Stomach (tissue), 9 donors: ENCODE measurements around the gene CFAP77. TPM values are rescaled to one million over a fixed set of nuclear protein-coding genes. Genes with fewer than 3 reads are reported as not detected.

ENCODE experiments used
- DNase-seq, 2 donors: peaks; one replicate each; pipeline versions ENCODE4 v3.0.0 to v3.0.0-alpha.2; 2013 to 2019
- H3K27ac ChIP-seq, 5 donors: fragments of 200-600 bp in 4 of 5; sonication (generic) in 4 of 5; one replicate each; pipeline ENCODE4 v1.5.1; 2013 to 2019; ENCODE audit warnings: mild to moderate bottlenecking in 1 of 5, moderate library complexity in 1 of 5
- H3K27me3 ChIP-seq, 3 donors: fragments of 200-600 bp; sonication (generic); one replicate each; pipeline ENCODE4 v1.5.1; 2017 to 2019; ENCODE audit warnings: mixed run types in 1 of 3
- H3K36me3 ChIP-seq, 4 donors: fragments of 200-600 bp; sonication (generic); 1 replicate in 3 of 4; 2 replicates in 1 of 4; pipeline ENCODE4 v1.5.1; 2016 to 2019
- H3K4me1 ChIP-seq, 4 donors: fragments of 200-600 bp; sonication (generic); one replicate each; pipeline ENCODE4 v1.5.1; 2016 to 2019
- H3K4me3 ChIP-seq, 4 donors: fragments of 200-600 bp; sonication (generic) in 3 of 4; one replicate each; pipeline ENCODE4 v1.5.1; 2016 to 2019; ENCODE audit warnings: mild to moderate bottlenecking in 1 of 4
- H3K9me3 ChIP-seq, 4 donors: fragments of 200-600 bp; sonication (generic); one replicate each; pipeline ENCODE4 v1.5.1; 2016 to 2019
- CTCF ChIP-seq, 7 experiments: fragments of 450-650 bp in 4 of 7; fragments of 200-600 bp in 3 of 7; sonication (generic) in 3 of 7; IDR thresholded peaks; one replicate each; pipeline ENCODE4 v1.5.1; 2016 to 2019; ENCODE audit warnings: antibody characterized with exemption in 7 of 7, control low read depth in 2 of 7, mild to moderate bottlenecking in 1 of 7
- EP300 ChIP-seq: sonication (generic); formaldehyde crosslinking; IDR thresholded peaks from one replicate; pipeline ENCODE4 v1.6.1; 2017; ENCODE audit warnings: antibody characterized with exemption
- POLR2A ChIP-seq, 4 donors: fragments of 450-650 bp; IDR thresholded peaks; one replicate each; pipeline ENCODE4 v1.6.1; 2016; ENCODE audit warnings: antibody characterized with exemption in 4 of 4, control low read depth in 2 of 4, mild to moderate bottlenecking in 1 of 4, moderate library complexity in 1 of 4
- POLR2AphosphoS5 ChIP-seq, 3 donors: sonication (generic); formaldehyde crosslinking; IDR thresholded peaks; one replicate each; pipeline ENCODE4 v1.6.1; 2016; ENCODE audit warnings: antibody characterized with exemption in 3 of 3
- WGBS, 5 donors: extraction: QIAGEN DNeasy Blood & Tissue Kit in 3 of 5; methylation state at CpG; one replicate each; pipeline versions ENCODE4 v1.1.5 to v1.1.7; 2013 to 2018; 5-methylcytosine and 5-hydroxymethylcytosine counted together
- intact Hi-C: fragments of 100-400 bp; cut with DNase I; formaldehyde crosslinking; loops from one replicate; pipeline ENCODE4 v1.15.1; 2023; ENCODE audit warnings: low total_unique reads
- polyA plus RNA-seq, 3 donors: library from polyadenylated mRNA; stranded (reverse); fragments of 200-250 nt; gene quantifications; one replicate each; pipeline ENCODE4 v1.2.3, GENCODE V29; 2013
- total RNA-seq, 5 donors: library from RNA; depleted of rRNA; stranded (reverse); fragments of >200 nt; gene quantifications; one replicate each; pipeline versions ENCODE4 v1.1.0 to v1.2.3, GENCODE V29; 2014 to 2016
- donor health status: healthy with polysubstance abuse.
- donor health status: Bipolar disorder and iron deficiency.
- donor health status: healthy.

The CFAP77 gene
- total and polyA plus RNA-seq, 8 donors: not detected

DNA sequence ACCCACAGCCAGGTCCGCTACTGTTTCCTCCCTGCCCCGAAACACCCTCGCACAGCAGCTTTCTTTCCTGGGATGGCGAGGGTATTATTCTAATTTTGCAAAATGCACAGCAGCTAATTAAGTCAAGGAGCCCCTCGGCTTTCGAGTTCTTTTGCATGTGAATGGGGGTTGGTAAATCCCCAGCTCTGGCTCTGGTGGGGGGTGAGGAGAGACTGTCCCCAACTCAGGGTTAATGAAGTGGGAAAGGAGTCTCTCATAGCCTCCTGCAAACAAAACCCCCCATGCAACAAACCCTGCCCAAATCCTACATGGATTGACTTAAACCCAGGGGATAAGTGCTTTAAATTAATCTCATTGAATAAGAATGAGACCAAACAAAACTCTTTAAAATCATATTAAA is 181.2 kb downstream of the CFAP77 start:
- WGBS, 5 donors: 23 to 35% (median 27%) methylated on average over 3 to 6 of the region's 6 CpGs
- intact Hi-C loops: no loop called here
- DNase-seq: no peak
- no peak overlapping the region for H3K4me3 ChIP-seq
- no peak overlapping the region for H3K27ac ChIP-seq
- TF ChIP-seq CTCF (IDR thresholded peaks at IDR 0.05): no peak
- no peak for TF ChIP-seq POLR2A (IDR thresholded peaks at IDR 0.05)
- no peak for TF ChIP-seq EP300
- TF ChIP-seq POLR2AphosphoS5 (IDR thresholded peaks at IDR 0.05): no peak
- H3K27me3 ChIP-seq: peaks cover 44 to 84% (median 58%) of the 10 kb centered on the region in 3 donors
- H3K4me1 ChIP-seq: peaks cover 6 to 36% (median 18%) of the 10 kb centered on the region in 4 donors
- H3K36me3 ChIP-seq: peaks cover 10 to 34% (median 32%) of the 10 kb centered on the region in 4 donors
- no peaks in the 10 kb centered on the region for H3K9me3 ChIP-seq

DNA sequence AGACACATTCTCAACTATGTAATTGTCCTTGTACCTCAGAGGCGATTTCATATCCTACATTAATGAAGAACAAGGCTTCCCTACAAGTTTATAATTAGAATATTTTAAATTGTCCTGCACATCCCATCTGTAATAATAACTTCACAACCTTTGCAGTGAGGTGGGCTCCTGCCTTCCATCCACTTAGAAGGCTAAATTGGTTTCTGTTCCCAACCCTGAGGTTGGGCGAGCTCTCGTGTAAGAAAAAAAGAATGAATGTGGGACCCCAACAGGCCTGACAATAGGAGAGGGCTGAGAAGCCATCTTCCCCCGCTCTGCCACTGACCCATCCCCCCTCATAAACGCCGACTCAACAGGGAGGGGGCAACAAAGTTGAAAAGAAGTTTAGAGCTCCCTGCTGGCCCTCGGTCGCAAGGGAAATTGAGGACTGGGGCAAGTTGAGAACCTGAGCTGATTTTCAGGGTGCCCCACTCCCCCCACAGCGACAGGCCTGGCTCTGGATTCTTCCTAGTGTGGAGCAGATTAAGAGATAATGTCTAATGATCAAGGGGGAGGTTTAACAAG is 181.8 kb downstream of the CFAP77 start:
- TF ChIP-seq CTCF (IDR thresholded peaks at IDR 0.05) (no peak), POLR2A (IDR thresholded peaks at IDR 0.05) (no peak), POLR2AphosphoS5 (IDR thresholded peaks at IDR 0.05) (no peak)
- H3K36me3 ChIP-seq: peaks cover 14 to 40% (median 38%) of the 10 kb centered on the region in 4 donors
- H3K27ac ChIP-seq: no peak overlapping the region
- H3K4me1 ChIP-seq: peaks cover 6 to 32% (median 17%) of the 10 kb centered on the region in 4 donors
- intact Hi-C loops: no loop called here
- no peaks in the 10 kb centered on the region for H3K9me3 ChIP-seq
- 56 to 63% (median 57%) methylated on average over 9 of the region's 9 CpGs for WGBS, 5 donors
- peaks cover 40 to 78% (median 52%) of the 10 kb centered on the region in 3 donors for H3K27me3 ChIP-seq
- DNase-seq: no peak
- no peak overlapping the region for H3K4me3 ChIP-seq

DNA sequence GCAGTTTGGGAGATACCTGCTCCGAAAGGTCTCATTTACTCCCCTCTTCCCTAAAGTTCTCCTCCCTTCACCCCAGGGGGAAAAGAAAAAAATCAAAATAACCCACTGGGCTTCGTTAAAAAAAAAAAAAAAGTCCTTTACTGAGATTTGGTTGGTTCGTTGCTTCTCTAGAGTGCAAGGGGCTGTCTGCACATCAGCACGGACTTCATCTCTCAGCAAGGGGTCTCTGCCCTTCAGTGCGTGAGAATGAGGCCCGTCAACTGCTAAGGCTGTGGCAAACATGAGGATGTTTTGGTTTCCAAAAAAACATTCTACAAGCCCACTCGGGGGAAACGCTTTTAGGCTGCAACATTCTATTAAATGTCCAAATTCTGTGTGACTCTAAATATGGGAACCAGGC is 182.4 kb downstream of the CFAP77 start:
- intact Hi-C loops: no loop called here
- H3K4me1 ChIP-seq: peaks cover 6 to 25% (median 14%) of the 10 kb centered on the region in 4 donors
- peaks cover 33 to 72% (median 46%) of the 10 kb centered on the region in 3 donors for H3K27me3 ChIP-seq

GRCh38 chr9:132594412-132594811 is 184.4 kb downstream of the CFAP77 start:
- H3K9me3 ChIP-seq: no peaks in the 10 kb centered on the region
- H3K27me3 ChIP-seq: peaks cover 17 to 52% (median 26%) of the 10 kb centered on the region in 3 donors
- intact Hi-C loops: no loop called here
- TF ChIP-seq POLR2A (IDR thresholded peaks at IDR 0.05): no peak
- no peak for TF ChIP-seq EP300
- no peak for TF ChIP-seq POLR2AphosphoS5 (IDR thresholded peaks at IDR 0.05)
- no peak for TF ChIP-seq CTCF (IDR thresholded peaks at IDR 0.05)
- H3K36me3 ChIP-seq: peaks cover 14 to 65% (median 60%) of the 10 kb centered on the region in 4 donors
- H3K4me1 ChIP-seq: peaks cover 5 to 16% (median 11%) of the 10 kb centered on the region in 4 donors
- H3K4me3 ChIP-seq: no peak overlapping the region
- 94 to 96% (median 95%) methylated on average over 11 to 13 of the region's 13 CpGs for WGBS, 5 donors
- H3K27ac ChIP-seq: no peak overlapping the region
- DNase-seq: no peak

More for the DNA sequence above, 182.4 kb downstream of the CFAP77 start:
- H3K4me3 ChIP-seq: no peak overlapping the region
- H3K9me3 ChIP-seq: no peaks in the 10 kb centered on the region
- no peak for DNase-seq
- WGBS, 5 donors: 78 to 83% (median 81%) methylated on average over 8 of the region's 8 CpGs
- TF ChIP-seq EP300: no peak
- no peak for TF ChIP-seq POLR2AphosphoS5 (IDR thresholded peaks at IDR 0.05)
- TF ChIP-seq CTCF (IDR thresholded peaks at IDR 0.05): no peak
- TF ChIP-seq POLR2A (IDR thresholded peaks at IDR 0.05): no peak
- no peak overlapping the region for H3K27ac ChIP-seq
- H3K36me3 ChIP-seq: peaks cover 14 to 46% (median 44%) of the 10 kb centered on the region in 4 donors
